CD8-positive, alpha-beta memory T cell (primary cell): ENCODE measurements around the gene FAM13A. TPM values are rescaled to one million over a fixed set of nuclear protein-coding genes. Genes with fewer than 3 reads are reported as not detected.

ENCODE experiments used
- CTCF ChIA-PET: fragments of 350-600 bp; sonication (Branson Sonifier 250); formaldehyde crosslinking; loops from one replicate; lab custom pipeline; 2021; ENCODE audit warnings: antibody characterized with exemption; lab: Charles Lee
- POLR2A ChIA-PET: fragments of 350-600 bp; sonication (Branson Sonifier 250); formaldehyde crosslinking; loops from one replicate; lab custom pipeline; 2021; ENCODE audit warnings: antibody characterized with exemption; lab: Charles Lee
- DNase-seq, 5 donors: peaks; one replicate each; pipeline versions ENCODE4 v3.0.0 to v3.0.0-alpha.2; 2020 to 2022; ENCODE audit warnings: mixed read lengths in 1 of 5
- H3K27ac ChIP-seq: one replicate; pipeline ENCODE4 v1.7.0; 2013; ENCODE audit warnings: low read depth, mild to moderate bottlenecking, low read length, moderate library complexity
- H3K27me3 ChIP-seq: 2 replicates; pipeline ENCODE4 v1.7.0; 2013; ENCODE audit warnings: low read length, mild to moderate bottlenecking; ENCODE audit not compliant: insufficient read depth, poor library complexity, severe bottlenecking
- H3K36me3 ChIP-seq: 2 replicates; pipeline ENCODE4 v1.7.0; 2013; ENCODE audit warnings: mild to moderate bottlenecking, low read length, moderate library complexity; ENCODE audit not compliant: insufficient read depth
- H3K4me1 ChIP-seq: 2 replicates; pipeline ENCODE4 v1.7.0; 2013; ENCODE audit warnings: mild to moderate bottlenecking, low read length, moderate library complexity; ENCODE audit not compliant: insufficient read depth
- H3K4me3 ChIP-seq: 2 replicates; pipeline ENCODE4 v1.7.0; 2013; ENCODE audit warnings: mild to moderate bottlenecking, low read length
- H3K9me3 ChIP-seq: 2 replicates; pipeline ENCODE4 v1.7.0; 2013; ENCODE audit warnings: mild to moderate bottlenecking, low read length
- H3K27ac Mint-ChIP-seq, 8 donors: one replicate each; pipeline ENCODE4 v1.8.0; 2020 to 2021; ENCODE audit warnings: mixed read lengths in 8 of 8, mild to moderate bottlenecking in 6 of 8, inconsistent platforms in 3 of 8, moderate library complexity in 3 of 8
- H3K27me3 Mint-ChIP-seq, 2 donors: one replicate each; pipeline ENCODE4 v1.8.0; 2020 to 2021; ENCODE audit warnings: mixed read lengths in 2 of 2, mild to moderate bottlenecking in 1 of 2, moderate library complexity in 1 of 2
- H3K36me3 Mint-ChIP-seq, 3 donors: one replicate each; pipeline ENCODE4 v1.8.0; 2020 to 2021; ENCODE audit warnings: mixed read lengths in 3 of 3, inconsistent platforms in 1 of 3, mild to moderate bottlenecking in 1 of 3
- H3K4me1 Mint-ChIP-seq, 3 donors: one replicate each; pipeline ENCODE4 v1.8.0; 2020 to 2021; ENCODE audit warnings: mixed read lengths in 3 of 3, inconsistent platforms in 1 of 3, mild to moderate bottlenecking in 1 of 3
- H3K4me3 Mint-ChIP-seq, 7 donors: one replicate each; pipeline ENCODE4 v1.8.0; 2020 to 2021; ENCODE audit warnings: mixed read lengths in 7 of 7, mild to moderate bottlenecking in 6 of 7, moderate library complexity in 4 of 7, inconsistent platforms in 2 of 7
- H3K9me3 Mint-ChIP-seq, 5 donors: one replicate each; pipeline ENCODE4 v1.8.0; 2020 to 2022; ENCODE audit warnings: mixed read lengths in 5 of 5, mild to moderate bottlenecking in 3 of 5, moderate library complexity in 2 of 5, inconsistent platforms in 1 of 5
- polyA plus RNA-seq: library from polyadenylated mRNA; unstranded; fragments of 300-500 nt; fragmentation: Illumina TruSeq; gene quantifications from one replicate; pipeline ENCODE4 v1.2.3, GENCODE V29; 2021
- total RNA-seq, 2 experiments: library from RNA; stranded (reverse); gene quantifications; one replicate each; pipeline ENCODE4 v1.2.3, GENCODE V29; 2021

Gene FAM13A
- total and polyA plus RNA-seq, 3 experiments from 2014 or later, result 1.4 to 1.6 (median 1.4) TPM

GRCh38 chr4:88729146-88729760 lies 327.7 kb downstream of the FAM13A start:
- CTCF ChIA-PET, result no interaction called here
- no peak overlapping the region for H3K4me3 Mint-ChIP-seq
- H3K9me3 ChIP-seq, result no peaks in the 10 kb centered on the region

DNA sequence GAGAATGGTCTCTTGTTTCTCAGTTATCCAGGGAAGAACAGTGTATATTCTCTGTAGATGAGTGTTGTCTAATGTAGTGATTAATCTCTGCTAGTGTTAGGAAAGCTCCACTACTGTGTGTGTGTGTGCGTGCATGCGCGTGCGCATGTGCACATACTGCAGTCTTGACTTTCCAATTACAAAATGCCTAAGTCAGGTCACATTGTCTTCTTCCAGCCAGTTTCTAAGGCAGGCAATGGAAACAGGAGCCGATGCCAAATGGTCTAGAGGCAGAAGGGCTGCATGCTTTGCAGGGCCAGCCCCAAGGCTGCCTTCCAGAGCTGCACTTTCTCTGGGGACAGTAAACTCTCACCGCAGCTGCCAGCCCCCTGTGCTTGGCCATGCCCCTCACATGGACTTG lies 328.8 kb downstream of the FAM13A start:
- Mint-ChIP-seq H3K4me3 (no peak overlapping the region), H3K27ac (peak overlapping the region in 2 of 8 donors; percentile 27 to 54), H3K36me3 (peaks cover 0 to 73% (median 21%) of the 10 kb centered on the region in 3 donors), H3K27me3 (no peaks in the 10 kb centered on the region), H3K9me3 (no peaks in the 10 kb centered on the region), H3K4me1 (no peaks in the 10 kb centered on the region)
- ChIA-PET CTCF (no interaction called here), POLR2A (no interaction called here)
- DNase-seq, result no peak
- Histone ChIP-seq H3K4me3 (no peak overlapping the region), H3K4me1 (no peaks in the 10 kb centered on the region), H3K9me3 (no peaks in the 10 kb centered on the region), H3K36me3 (peaks cover 26% of the 10 kb centered on the region), H3K27me3 (no peaks in the 10 kb centered on the region), H3K27ac (no peak overlapping the region)

More at GRCh38 chr4:88729146-88729760, 327.7 kb downstream of the FAM13A start:
- Histone ChIP-seq H3K36me3 (peaks cover 26% of the 10 kb centered on the region), H3K4me3 (no peak overlapping the region), H3K4me1 (no peaks in the 10 kb centered on the region), H3K27ac (no peak overlapping the region), H3K27me3 (no peaks in the 10 kb centered on the region)
- no peaks in the 10 kb centered on the region for H3K27me3 Mint-ChIP-seq
- no peak for DNase-seq
- H3K9me3 Mint-ChIP-seq, result no peaks in the 10 kb centered on the region
- peaks cover 0 to 63% (median 19%) of the 10 kb centered on the region in 3 donors for H3K36me3 Mint-ChIP-seq
- H3K4me1 Mint-ChIP-seq, result no peaks in the 10 kb centered on the region
- no peak overlapping the region for H3K27ac Mint-ChIP-seq
- POLR2A ChIA-PET, result no interaction called here

- Mint-ChIP-seq H3K27me3 (no peaks in the 10 kb centered on the region), H3K27ac (no peak overlapping the region), H3K4me3 (no peak overlapping the region), H3K36me3 (peaks cover 0 to 87% (median 24%) of the 10 kb centered on the region in 3 donors), H3K4me1 (no peaks in the 10 kb centered on the region), H3K9me3 (no peaks in the 10 kb centered on the region)
- ChIA-PET CTCF (no interaction called here), POLR2A (no interaction called here)
- Histone ChIP-seq H3K27ac (no peak overlapping the region), H3K9me3 (no peaks in the 10 kb centered on the region), H3K4me1 (no peaks in the 10 kb centered on the region), H3K27me3 (no peaks in the 10 kb centered on the region), H3K36me3 (peaks cover 26% of the 10 kb centered on the region), H3K4me3 (no peak overlapping the region)
- no peak for DNase-seq
These were observed 331.0 kb downstream of the FAM13A start for GRCh38 chr4:88725986-88726385.

- no peak for DNase-seq
- no peaks in the 10 kb centered on the region for H3K27me3 ChIP-seq
- no peaks in the 10 kb centered on the region for H3K9me3 ChIP-seq
- no peaks in the 10 kb centered on the region for H3K9me3 Mint-ChIP-seq
- no peaks in the 10 kb centered on the region for H3K27me3 Mint-ChIP-seq
- no peak overlapping the region for H3K4me3 ChIP-seq
- peaks cover 26% of the 10 kb centered on the region for H3K36me3 ChIP-seq
- H3K27ac ChIP-seq, result no peak overlapping the region
- H3K36me3 Mint-ChIP-seq, result peaks cover 0 to 90% (median 31%) of the 10 kb centered on the region in 3 donors
- CTCF ChIA-PET, result no interaction called here
- no peak overlapping the region for H3K4me3 Mint-ChIP-seq
- H3K4me1 ChIP-seq, result no peaks in the 10 kb centered on the region
- H3K27ac Mint-ChIP-seq, result peak overlapping the region in 1 of 8 donors; percentile 38
- no peaks in the 10 kb centered on the region for H3K4me1 Mint-ChIP-seq
- POLR2A ChIA-PET, result no interaction called here
These were observed 331.8 kb downstream of the FAM13A start for GRCh38 chr4:88725143-88725542.

DNA sequence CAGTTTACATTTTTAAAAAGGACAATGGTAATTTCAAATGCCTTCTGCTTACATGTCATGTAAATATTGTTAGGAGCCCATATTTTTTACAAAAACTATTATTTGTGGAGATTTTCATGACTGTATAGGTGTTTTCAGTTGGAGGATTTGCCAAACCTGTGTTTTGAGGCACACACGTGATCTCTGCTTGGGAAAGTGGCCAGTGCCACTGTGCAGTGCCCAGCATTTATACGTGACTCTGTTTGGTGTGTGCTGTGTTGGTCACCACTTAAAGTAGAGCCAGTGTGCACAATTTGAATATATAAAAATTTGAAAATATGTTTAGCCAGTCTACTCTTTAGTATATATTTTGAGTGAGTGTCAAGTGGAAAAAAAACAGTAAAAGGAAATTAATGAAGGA lies 332.6 kb downstream of the FAM13A start:
- Mint-ChIP-seq H3K36me3 (peaks cover 0 to 91% (median 33%) of the 10 kb centered on the region in 3 donors), H3K27ac (peak overlapping the region in 1 of 8 donors; percentile 50), H3K4me3 (no peak overlapping the region), H3K9me3 (no peaks in the 10 kb centered on the region), H3K4me1 (no peaks in the 10 kb centered on the region), H3K27me3 (no peaks in the 10 kb centered on the region)
- Histone ChIP-seq H3K9me3 (no peaks in the 10 kb centered on the region), H3K4me1 (no peaks in the 10 kb centered on the region), H3K36me3 (peaks cover 25% of the 10 kb centered on the region), H3K4me3 (no peak overlapping the region), H3K27ac (no peak overlapping the region), H3K27me3 (no peaks in the 10 kb centered on the region)
- CTCF ChIA-PET, result no interaction called here
- no peak for DNase-seq
- POLR2A ChIA-PET, result no interaction called here

DNA sequence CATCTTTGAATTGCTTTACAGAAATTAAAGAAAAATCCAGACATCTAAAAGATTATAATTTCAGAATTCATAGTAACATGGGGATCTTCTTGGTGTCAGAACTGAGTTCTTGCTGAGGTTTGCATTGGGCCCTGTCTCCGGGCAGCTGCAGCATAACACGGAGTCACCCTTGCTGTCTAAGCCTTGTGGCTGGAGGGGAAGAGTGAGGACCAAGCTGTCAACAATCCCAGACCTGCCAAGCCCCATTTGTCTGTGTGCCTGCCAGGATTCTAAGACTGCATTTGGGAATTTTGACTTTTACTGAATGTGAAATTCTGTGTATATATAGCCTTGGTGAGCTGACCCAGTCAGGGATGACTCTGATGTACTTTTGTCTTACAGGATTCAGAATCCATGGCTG lies 334.2 kb downstream of the FAM13A start:
- peaks cover 0 to 6% (median 0%) of the 10 kb centered on the region in 5 donors for H3K9me3 Mint-ChIP-seq
- peaks cover 25% of the 10 kb centered on the region for H3K36me3 ChIP-seq
- CTCF ChIA-PET, result no interaction called here
- H3K27me3 Mint-ChIP-seq, result no peaks in the 10 kb centered on the region
- H3K27me3 ChIP-seq, result no peaks in the 10 kb centered on the region
- no peak for DNase-seq
- POLR2A ChIA-PET, result no interaction called here
- H3K36me3 Mint-ChIP-seq, result peaks cover 9 to 93% (median 33%) of the 10 kb centered on the region in 3 donors
- H3K4me3 Mint-ChIP-seq, result no peak overlapping the region
- H3K9me3 ChIP-seq, result no peaks in the 10 kb centered on the region
- no peaks in the 10 kb centered on the region for H3K4me1 ChIP-seq
- H3K27ac Mint-ChIP-seq, result no peak overlapping the region
- H3K27ac ChIP-seq, result no peak overlapping the region
- H3K4me3 ChIP-seq, result no peak overlapping the region
- H3K4me1 Mint-ChIP-seq, result no peaks in the 10 kb centered on the region

DNA sequence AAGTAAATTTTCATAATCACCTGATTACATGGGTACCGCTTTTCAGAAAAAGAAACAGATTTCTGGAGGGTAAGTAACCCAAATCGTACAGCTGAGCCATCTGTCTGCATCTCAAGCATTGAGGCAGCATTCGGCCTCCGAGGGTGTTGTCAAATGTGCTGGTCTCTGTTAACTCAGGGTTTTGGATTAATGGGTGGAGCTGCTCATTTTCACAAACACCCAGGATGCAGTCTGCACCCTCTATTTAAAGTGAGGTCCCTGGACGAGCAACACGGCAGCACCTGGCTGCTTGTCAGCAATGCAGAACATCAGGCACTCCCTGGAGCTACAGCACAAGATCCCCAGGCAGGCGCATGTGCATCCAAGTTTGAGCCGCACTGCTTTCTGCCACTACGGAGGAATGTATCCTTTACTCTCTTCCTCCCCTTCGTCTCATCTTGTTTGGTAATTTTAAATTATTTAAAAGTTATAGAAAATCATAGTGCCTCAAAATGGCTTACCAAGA lies 334.7 kb downstream of the FAM13A start:
- Mint-ChIP-seq H3K9me3 (peaks cover 4 to 11% (median 4%) of the 10 kb centered on the region in 5 donors), H3K27ac (no peak overlapping the region), H3K27me3 (no peaks in the 10 kb centered on the region), H3K36me3 (peaks cover 14 to 93% (median 35%) of the 10 kb centered on the region in 3 donors), H3K4me3 (no peak overlapping the region), H3K4me1 (no peaks in the 10 kb centered on the region)
- POLR2A ChIA-PET, result no interaction called here
- H3K27ac ChIP-seq, result no peak overlapping the region
- no peaks in the 10 kb centered on the region for H3K4me1 ChIP-seq
- no peak overlapping the region for H3K4me3 ChIP-seq
- H3K27me3 ChIP-seq, result no peaks in the 10 kb centered on the region
- DNase-seq, result no peak
- H3K9me3 ChIP-seq, result peaks cover 2% of the 10 kb centered on the region
- peaks cover 27% of the 10 kb centered on the region for H3K36me3 ChIP-seq
- CTCF ChIA-PET, result no interaction called here

DNA sequence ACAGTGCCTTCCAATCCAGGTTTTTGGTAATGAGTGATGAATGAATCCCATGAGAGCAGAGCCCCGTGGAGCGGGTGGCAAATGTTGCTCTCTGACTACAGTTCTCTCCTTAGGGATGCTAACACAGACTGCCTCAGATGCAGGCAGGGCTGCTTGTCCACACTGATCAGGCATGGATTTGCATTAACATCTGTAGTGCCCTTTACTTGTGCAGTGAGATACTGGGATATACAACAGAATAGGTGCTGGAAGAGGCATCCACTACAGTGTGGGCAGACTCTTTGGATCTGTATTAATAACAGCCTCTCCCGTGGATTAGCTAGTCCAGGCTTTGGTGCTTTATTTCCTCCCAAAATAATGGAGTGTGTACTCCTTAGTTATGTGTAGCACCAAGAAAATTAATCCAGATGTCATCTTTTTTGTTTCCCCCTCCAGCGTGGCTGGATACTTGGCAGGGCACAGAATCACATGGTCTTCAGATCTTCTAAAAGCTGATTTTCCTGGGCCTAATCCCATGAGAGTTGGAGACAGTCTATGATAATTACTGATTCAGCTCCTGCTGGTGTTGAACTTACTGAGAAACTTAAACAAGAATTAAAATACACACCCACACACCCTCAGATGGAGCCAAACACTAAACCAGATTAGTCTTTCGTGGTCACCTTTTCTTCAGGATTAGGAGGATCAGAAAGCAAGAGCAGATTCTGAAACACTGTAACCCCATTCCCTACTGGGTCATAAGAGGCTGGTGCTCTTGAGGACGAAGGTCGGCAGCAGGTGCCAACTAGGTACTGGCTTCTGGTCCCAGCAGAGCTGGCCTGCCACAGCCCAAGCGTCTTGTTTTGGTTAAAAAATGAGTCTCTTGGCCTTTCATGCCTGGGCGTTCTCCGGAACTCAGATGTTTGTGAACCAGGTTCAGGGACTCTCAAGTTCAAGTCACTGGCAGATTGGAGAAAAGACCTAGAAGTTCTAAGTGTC lies 336.2 kb downstream of the FAM13A start:
- no peak overlapping the region for H3K4me3 ChIP-seq
- H3K27ac ChIP-seq, result no peak overlapping the region
- Mint-ChIP-seq H3K27ac (peak overlapping the region in 4 of 8 donors; percentile 29 to 63 (median 44)), H3K4me1 (no peaks in the 10 kb centered on the region), H3K9me3 (peaks cover 11 to 20% (median 17%) of the 10 kb centered on the region in 5 donors), H3K36me3 (peaks cover 29 to 93% (median 41%) of the 10 kb centered on the region in 3 donors), H3K4me3 (no peak overlapping the region), H3K27me3 (no peaks in the 10 kb centered on the region)
- CTCF ChIA-PET, result no interaction called here
- H3K9me3 ChIP-seq, result peaks cover 7% of the 10 kb centered on the region
- POLR2A ChIA-PET, result no interaction called here
- no peaks in the 10 kb centered on the region for H3K27me3 ChIP-seq
- peaks cover 33% of the 10 kb centered on the region for H3K36me3 ChIP-seq
- no peaks in the 10 kb centered on the region for H3K4me1 ChIP-seq
- DNase-seq, result no peak
